ENCODE results near the gene RPL22. TPM values are rescaled to one million over a fixed set of nuclear protein-coding genes. Genes with fewer than 3 reads are reported as not detected.

RPL22 gene
- total and polyA plus RNA-seq, 4 donors = 186 to 985 (median 248) TPM

- no peaks in the 10 kb centered on the region for H3K4me1 ChIP-seq (ENCODE audit: control insufficient read depth in 5 of 5, insufficient read depth in 5 of 5, low read length in 5 of 5)
- no peak for DNase-seq
- H3K36me3 ChIP-seq (ENCODE audit: control insufficient read depth in 4 of 4, insufficient read depth in 4 of 4, low read length in 4 of 4) = no peaks in the 10 kb centered on the region
- WGBS, 2 donors = 57 to 95% methylated on average over 2 of the region's 2 CpGs
- no peak for ATAC-seq (ENCODE audit: insufficient read depth, low FRiP score)
- no peaks in the 10 kb centered on the region for H3K27me3 ChIP-seq (ENCODE audit: control insufficient read depth in 3 of 3, insufficient read depth in 3 of 3, low read length in 2 of 3)
- no peak overlapping the region for H3K9ac ChIP-seq (ENCODE audit: insufficient read depth in 1 of 2, low read length in 2 of 2)
- no peak overlapping the region for H3K4me3 ChIP-seq
- H3K9me3 ChIP-seq (ENCODE audit: control insufficient read depth in 4 of 4, insufficient read depth in 3 of 4, low read length in 3 of 4) = no peaks in the 10 kb centered on the region
- TF ChIP-seq CTCF (IDR thresholded peaks at IDR 0.05; ENCODE audit: control extremely low read depth, extremely low read depth) = no peak
- H3K27ac ChIP-seq (ENCODE audit: low read depth in 1 of 2, low read length in 1 of 2) = no peak overlapping the region
Observed at GRCh38 chr1:6157132-6157527, 42.3 kb downstream of the RPL22 start.

GRCh38 chr1:6154525-6155319 is 44.7 kb downstream of the RPL22 start:
- peaks cover 0 to 8% (median 0%) of the 10 kb centered on the region in 3 donors for H3K27me3 ChIP-seq (ENCODE audit: control insufficient read depth in 3 of 3, insufficient read depth in 3 of 3, low read length in 2 of 3)
- WGBS, 2 donors = 79 to 83% methylated on average over 26 of the region's 26 CpGs
- H3K4me3 ChIP-seq = no peak overlapping the region
- no peaks in the 10 kb centered on the region for H3K36me3 ChIP-seq (ENCODE audit: control insufficient read depth in 4 of 4, insufficient read depth in 4 of 4, low read length in 4 of 4)
- peaks cover 0 to 1% (median 0%) of the 10 kb centered on the region in 4 donors for H3K9me3 ChIP-seq (ENCODE audit: control insufficient read depth in 4 of 4, insufficient read depth in 3 of 4, low read length in 3 of 4)
- no peak overlapping the region for H3K27ac ChIP-seq (ENCODE audit: low read depth in 1 of 2, low read length in 1 of 2)
- no peak for ATAC-seq (ENCODE audit: insufficient read depth, low FRiP score)
- no peak for DNase-seq
- H3K9ac ChIP-seq (ENCODE audit: insufficient read depth in 1 of 2, low read length in 2 of 2) = no peak overlapping the region
- no peaks in the 10 kb centered on the region for H3K4me1 ChIP-seq (ENCODE audit: control insufficient read depth in 5 of 5, insufficient read depth in 5 of 5, low read length in 5 of 5)
- no peak for TF ChIP-seq CTCF (IDR thresholded peaks at IDR 0.05; ENCODE audit: control extremely low read depth, extremely low read depth)

DNA sequence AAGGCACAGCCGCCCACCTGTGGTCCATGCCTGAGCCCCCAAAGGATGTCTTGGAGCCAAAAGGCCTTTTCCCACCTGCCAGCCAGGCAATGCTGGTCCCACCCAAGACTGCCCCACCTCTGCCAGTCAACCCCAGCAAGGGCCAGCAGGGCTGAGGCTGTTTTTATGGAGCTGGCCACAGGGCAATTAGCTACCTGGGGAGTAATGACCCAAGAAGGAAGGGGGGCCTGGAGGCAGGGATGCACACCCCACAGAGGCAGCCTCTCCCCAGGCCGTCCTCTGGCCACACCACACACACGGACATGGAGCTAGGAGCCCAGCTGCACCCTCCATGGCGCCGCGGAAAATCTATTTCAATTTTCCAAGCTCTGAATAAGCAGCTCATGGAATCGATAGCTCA is 46.5 kb downstream of the RPL22 start:
- DNase-seq = no peak
- ATAC-seq (ENCODE audit: insufficient read depth, low FRiP score) = no peak
- no peak for TF ChIP-seq CTCF (IDR thresholded peaks at IDR 0.05; ENCODE audit: control extremely low read depth, extremely low read depth)
- Histone ChIP-seq H3K27ac (ENCODE audit: low read depth in 1 of 2, low read length in 1 of 2) (no peak overlapping the region), H3K4me3 (no peak overlapping the region), H3K4me1 (ENCODE audit: control insufficient read depth in 5 of 5, insufficient read depth in 5 of 5, low read length in 5 of 5) (peaks cover 0 to 4% (median 0%) of the 10 kb centered on the region in 5 donors), H3K9me3 (ENCODE audit: control insufficient read depth in 4 of 4, insufficient read depth in 3 of 4, low read length in 3 of 4) (peaks cover 0 to 5% (median 0%) of the 10 kb centered on the region in 4 donors), H3K36me3 (ENCODE audit: control insufficient read depth in 4 of 4, insufficient read depth in 4 of 4, low read length in 4 of 4) (no peaks in the 10 kb centered on the region), H3K9ac (ENCODE audit: insufficient read depth in 1 of 2, low read length in 2 of 2) (no peak overlapping the region), H3K27me3 (ENCODE audit: control insufficient read depth in 3 of 3, insufficient read depth in 3 of 3, low read length in 2 of 3) (peaks cover 0 to 21% (median 9%) of the 10 kb centered on the region in 3 donors)
- WGBS, 2 donors = 84% methylated on average over 7 of the region's 7 CpGs
